ENCODE data around the gene MAGI1. TPM values are rescaled to one million over a fixed set of nuclear protein-coding genes. Genes with fewer than 3 reads are reported as not detected.

The MAGI1 gene
- total RNA-seq, 4 donors from 2014 or later: 42.4 to 71.6 (median 50.2) TPM

DNA sequence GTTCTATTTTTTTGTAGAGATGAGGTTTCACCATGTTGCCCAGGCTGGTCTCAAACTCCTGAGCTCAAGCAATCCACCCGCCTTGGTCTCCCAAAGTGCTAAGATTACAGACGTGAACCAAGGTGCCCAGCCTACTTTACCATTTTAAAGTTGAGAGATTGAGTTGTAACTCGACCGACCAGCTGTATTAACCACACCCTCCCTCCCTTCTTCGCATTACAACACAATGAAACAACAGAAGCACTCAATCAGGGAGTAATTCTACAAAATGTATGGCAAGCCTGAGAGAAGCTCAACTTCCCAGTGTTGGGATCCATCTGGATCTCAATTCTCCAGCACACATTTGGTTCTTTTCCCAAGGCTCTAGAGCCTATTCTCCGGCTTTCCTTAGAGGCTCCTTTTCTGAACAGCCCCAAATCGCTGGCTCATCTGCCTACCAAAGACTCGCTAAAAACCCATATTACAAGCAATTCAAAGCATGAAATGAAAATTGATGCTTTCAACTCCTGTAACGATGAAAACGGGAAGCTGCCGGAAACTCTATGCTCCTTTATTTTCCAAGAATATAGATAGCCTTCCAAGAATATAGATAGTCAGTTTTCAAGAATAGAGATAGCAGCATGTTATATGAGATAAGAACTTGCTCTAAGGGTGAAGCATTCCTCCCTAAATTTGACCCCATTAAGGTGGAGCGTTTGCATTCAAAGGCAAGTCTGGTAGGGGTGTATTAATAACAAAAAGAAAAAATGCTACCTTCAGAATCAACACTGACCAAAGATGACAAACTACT lies 450.9 kb downstream of the MAGI1 start:
- intact Hi-C loops (cut with DNase I; ENCODE audit: low total_unique reads): no loop called here
- no peak for TF ChIP-seq POLR2A (IDR thresholded peaks at IDR 0.05)
- TF ChIP-seq, protein P1, sequence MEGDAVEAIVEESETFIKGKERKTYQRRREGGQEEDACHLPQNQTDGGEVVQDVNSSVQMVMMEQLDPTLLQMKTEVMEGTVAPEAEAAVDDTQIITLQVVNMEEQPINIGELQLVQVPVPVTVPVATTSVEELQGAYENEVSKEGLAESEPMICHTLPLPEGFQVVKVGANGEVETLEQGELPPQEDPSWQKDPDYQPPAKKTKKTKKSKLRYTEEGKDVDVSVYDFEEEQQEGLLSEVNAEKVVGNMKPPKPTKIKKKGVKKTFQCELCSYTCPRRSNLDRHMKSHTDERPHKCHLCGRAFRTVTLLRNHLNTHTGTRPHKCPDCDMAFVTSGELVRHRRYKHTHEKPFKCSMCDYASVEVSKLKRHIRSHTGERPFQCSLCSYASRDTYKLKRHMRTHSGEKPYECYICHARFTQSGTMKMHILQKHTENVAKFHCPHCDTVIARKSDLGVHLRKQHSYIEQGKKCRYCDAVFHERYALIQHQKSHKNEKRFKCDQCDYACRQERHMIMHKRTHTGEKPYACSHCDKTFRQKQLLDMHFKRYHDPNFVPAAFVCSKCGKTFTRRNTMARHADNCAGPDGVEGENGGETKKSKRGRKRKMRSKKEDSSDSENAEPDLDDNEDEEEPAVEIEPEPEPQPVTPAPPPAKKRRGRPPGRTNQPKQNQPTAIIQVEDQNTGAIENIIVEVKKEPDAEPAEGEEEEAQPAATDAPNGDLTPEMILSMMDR (IDR thresholded peaks at IDR 0.05): no peak
- no peak for DNase-seq (ENCODE audit: low spot score in 2 of 2)

DNA sequence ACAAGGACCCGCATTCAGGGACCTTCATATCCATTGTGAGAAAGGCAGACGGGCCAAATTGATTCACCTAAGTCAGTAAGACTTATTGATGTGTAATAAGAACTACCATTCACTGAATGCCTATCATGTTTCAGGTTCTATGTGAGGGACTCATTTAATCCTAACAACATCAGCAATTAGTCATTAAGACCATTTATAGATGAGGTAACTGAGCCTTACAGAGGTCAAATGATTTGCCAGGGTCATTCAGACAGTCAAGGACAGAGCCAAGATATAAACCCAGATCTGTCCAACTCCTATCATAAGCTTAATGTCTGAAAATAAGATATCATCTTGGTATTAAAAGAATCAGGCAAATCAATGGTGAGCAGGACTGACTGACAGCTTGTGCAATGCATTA lies 453.8 kb downstream of the MAGI1 start:
- H3K4me3 ChIP-seq (ENCODE audit: low read depth, poor library complexity, severe bottlenecking): no peak overlapping the region
- WGBS, 2 donors: 95 to 96% methylated on average over 2 of the region's 2 CpGs
- intact Hi-C loops (cut with DNase I; ENCODE audit: low total_unique reads): no loop called here
- DNase-seq (ENCODE audit: low spot score in 2 of 2): no peak
- no peak for TF ChIP-seq POLR2A (IDR thresholded peaks at IDR 0.05)
- TF ChIP-seq, protein P1 (IDR thresholded peaks at IDR 0.05): no peak

More for the DNA sequence above, 450.9 kb downstream of the MAGI1 start:
- no peak overlapping the region for H3K4me3 ChIP-seq (ENCODE audit: low read depth, poor library complexity, severe bottlenecking)
- 80 to 89% methylated on average over 12 of the region's 12 CpGs for WGBS, 2 donors

DNA sequence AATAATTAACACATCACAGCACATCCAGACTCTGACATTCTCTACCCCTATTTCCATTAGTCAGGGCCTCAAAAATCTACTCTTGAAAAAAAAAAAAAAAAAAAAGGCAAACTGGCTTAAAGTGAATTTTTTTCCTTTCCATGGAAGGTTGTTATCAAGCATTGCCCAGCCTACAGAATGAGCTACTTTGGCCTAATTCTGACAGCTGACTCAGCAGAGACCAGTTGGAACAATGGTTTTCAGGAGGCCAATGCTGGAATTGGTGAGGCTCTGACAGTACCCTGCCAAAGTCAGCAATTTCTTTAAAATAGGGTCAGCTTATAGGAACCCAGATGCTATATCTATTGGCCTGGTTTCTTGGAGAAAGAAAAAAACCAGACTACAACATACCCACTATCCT lies 454.7 kb downstream of the MAGI1 start:
- DNase-seq (ENCODE audit: low spot score in 2 of 2): no peak
- TF ChIP-seq POLR2A (IDR thresholded peaks at IDR 0.05): no peak
- intact Hi-C loops (cut with DNase I; ENCODE audit: low total_unique reads): no loop called here
- no peak overlapping the region for H3K4me3 ChIP-seq (ENCODE audit: low read depth, poor library complexity, severe bottlenecking)

DNA sequence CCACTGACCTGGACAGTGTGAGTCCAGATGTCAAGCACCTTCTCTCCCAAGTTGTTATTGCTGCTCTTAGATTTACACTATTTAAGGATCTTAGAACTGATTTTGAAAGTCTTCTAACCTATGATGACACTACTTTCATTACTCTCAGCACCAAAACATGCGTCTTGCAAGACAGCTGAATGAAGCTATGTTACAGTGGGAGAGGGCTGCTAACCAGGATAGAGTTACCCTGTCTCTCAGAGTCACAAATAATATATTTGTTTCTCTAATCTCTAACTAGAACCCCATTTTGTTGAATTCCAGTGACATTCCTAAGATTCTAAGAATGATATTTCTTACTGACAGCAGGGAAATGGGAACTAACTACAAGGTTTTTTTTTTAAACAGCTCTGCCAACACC lies 455.5 kb downstream of the MAGI1 start:
- H3K4me3 ChIP-seq (ENCODE audit: low read depth, poor library complexity, severe bottlenecking): no peak overlapping the region
- intact Hi-C loops (cut with DNase I; ENCODE audit: low total_unique reads): no loop called here
- no peak for DNase-seq (ENCODE audit: low spot score in 2 of 2)
- WGBS, 2 donors: 91 to 94% methylated on average over 1 of the region's 1 CpG
- TF ChIP-seq, protein P1 (IDR thresholded peaks at IDR 0.05): no peak

DNA sequence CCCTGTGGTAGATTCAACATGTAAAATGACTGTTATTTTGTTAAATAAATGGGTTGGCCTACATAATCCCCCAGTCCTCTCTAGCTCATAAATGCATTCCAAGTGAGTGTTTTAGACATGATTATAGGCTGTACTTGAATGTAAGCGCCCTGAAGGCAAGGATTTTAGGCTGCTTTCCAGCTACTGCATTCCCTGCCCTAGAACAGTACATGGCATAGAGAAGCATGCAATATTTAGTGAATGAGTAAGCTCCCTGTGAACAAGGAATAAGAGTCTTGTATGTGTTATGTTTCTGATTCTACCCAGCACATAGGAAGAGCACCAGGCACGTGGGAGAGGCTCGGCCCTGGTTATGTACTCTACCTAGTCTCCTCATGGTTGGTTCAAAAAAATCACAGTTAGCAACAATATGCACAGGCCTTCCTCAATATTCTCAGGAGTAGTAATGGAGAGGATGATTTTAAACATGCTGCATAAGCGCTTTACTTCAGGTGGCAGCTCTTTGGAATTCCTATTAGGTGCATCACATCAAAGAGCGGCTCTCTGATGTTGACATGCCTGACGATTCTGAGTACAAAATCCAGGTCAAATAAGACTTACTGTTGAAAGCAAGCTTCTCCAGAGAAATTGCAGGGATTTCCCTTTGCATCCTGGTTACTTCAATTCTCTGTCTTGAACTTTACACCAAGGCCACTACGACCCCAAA lies 456.6 kb downstream of the MAGI1 start:
- no peak overlapping the region for H3K4me3 ChIP-seq (ENCODE audit: low read depth, poor library complexity, severe bottlenecking)
- no peak for DNase-seq (ENCODE audit: low spot score in 2 of 2)
- intact Hi-C loops (cut with DNase I; ENCODE audit: low total_unique reads): no loop called here
- WGBS, 2 donors: 65 to 76% methylated on average over 7 of the region's 7 CpGs
- TF ChIP-seq, protein P1 (IDR thresholded peaks at IDR 0.05): no peak
- no peak for TF ChIP-seq POLR2A (IDR thresholded peaks at IDR 0.05)

DNA sequence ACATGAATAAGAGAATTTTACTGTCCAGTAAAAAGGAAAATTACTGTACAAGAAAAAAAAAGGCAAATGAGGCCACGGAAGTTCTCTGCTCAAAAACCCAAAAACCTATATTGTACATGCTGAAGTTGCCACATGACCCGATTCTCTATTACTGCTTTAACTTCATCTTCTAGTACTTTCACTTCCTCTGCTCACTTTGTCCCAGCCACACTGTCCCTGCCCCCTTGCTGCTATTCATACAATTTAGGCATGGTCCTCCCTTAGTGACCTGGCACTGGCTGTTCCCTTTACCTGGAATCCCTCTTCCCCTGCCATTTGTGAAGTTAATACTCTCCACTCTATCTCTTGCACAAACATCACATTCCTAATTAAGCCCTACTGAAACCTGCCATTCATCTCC lies 457.4 kb downstream of the MAGI1 start:
- DNase-seq (ENCODE audit: low spot score in 2 of 2): no peak
- intact Hi-C loops (cut with DNase I; ENCODE audit: low total_unique reads): no loop called here
- TF ChIP-seq, protein P1 (IDR thresholded peaks at IDR 0.05): no peak
- TF ChIP-seq POLR2A (IDR thresholded peaks at IDR 0.05): no peak
- H3K4me3 ChIP-seq (ENCODE audit: low read depth, poor library complexity, severe bottlenecking): no peak overlapping the region
- 81 to 94% methylated on average over 2 of the region's 2 CpGs for WGBS, 2 donors

All from lower leg skin (tissue), 4 donors.